Suprapubic skin (tissue), 4 donors: Measurements from ENCODE around the gene CROCC2. TPM values are rescaled to one million over a fixed set of nuclear protein-coding genes. Genes with fewer than 3 reads are reported as not detected.
A peak's percentile ranks its signal among the peaks of the same experiment; 100 is the strongest.

ENCODE experiments used
- DNase-seq, 2 donors: peaks; one replicate each; pipeline ENCODE4 v3.0.0-alpha.2; 2019; ENCODE audit warnings: low spot score in 2 of 2
- H3K27ac ChIP-seq: fragments of 200-600 bp; sonication (generic); one replicate; pipeline ENCODE4 v1.5.1; 2019
- H3K27me3 ChIP-seq: fragments of 200-600 bp; sonication (generic); one replicate; pipeline ENCODE4 v1.5.1; 2019
- H3K36me3 ChIP-seq: fragments of 200-600 bp; sonication (generic); one replicate; pipeline ENCODE4 v1.5.1; 2019
- H3K4me1 ChIP-seq: fragments of 200-600 bp; sonication (generic); one replicate; pipeline ENCODE4 v1.5.1; 2019
- H3K4me3 ChIP-seq: fragments of 200-600 bp; sonication (generic); one replicate; pipeline ENCODE4 v1.5.1; 2019; ENCODE audit warnings: mild to moderate bottlenecking
- H3K9me3 ChIP-seq: fragments of 200-600 bp; sonication (generic); one replicate; pipeline ENCODE4 v1.5.1; 2019
- CTCF ChIP-seq, 2 donors: fragments of 200-600 bp in 1 of 2; fragments of 450-650 bp in 1 of 2; sonication (generic) in 1 of 2; IDR thresholded peaks; one replicate each; pipeline ENCODE4 v1.5.1; 2016 to 2019; ENCODE audit warnings: antibody characterized with exemption in 2 of 2, mild to moderate bottlenecking in 1 of 2, moderate library complexity in 1 of 2
- EP300 ChIP-seq: sonication (generic); formaldehyde crosslinking; IDR thresholded peaks from one replicate; pipeline ENCODE4 v1.6.1; 2017; ENCODE audit warnings: antibody characterized with exemption
- POLR2A ChIP-seq, 2 donors: fragments of 450-650 bp; IDR thresholded peaks; one replicate each; pipeline ENCODE4 v1.6.1; 2017; ENCODE audit warnings: antibody characterized with exemption in 2 of 2, mild to moderate bottlenecking in 2 of 2, moderate library complexity in 2 of 2
- POLR2AphosphoS5 ChIP-seq, 3 donors: sonication (generic); formaldehyde crosslinking; IDR thresholded peaks; one replicate each; pipeline ENCODE4 v1.6.1; 2017; ENCODE audit warnings: antibody characterized with exemption in 3 of 3
- WGBS: methylation state at CpG from one replicate; pipeline ENCODE4 v1.1.5; 2018; 5-methylcytosine and 5-hydroxymethylcytosine counted together
- total RNA-seq, 4 donors: library from RNA; depleted of rRNA; stranded (reverse); fragments of >200 nt; gene quantifications; one replicate each; pipeline ENCODE4 v1.1.0, GENCODE V29; 2016

The CROCC2 gene
- total RNA-seq, 4 donors from 2014 or later = not detected

DNA sequence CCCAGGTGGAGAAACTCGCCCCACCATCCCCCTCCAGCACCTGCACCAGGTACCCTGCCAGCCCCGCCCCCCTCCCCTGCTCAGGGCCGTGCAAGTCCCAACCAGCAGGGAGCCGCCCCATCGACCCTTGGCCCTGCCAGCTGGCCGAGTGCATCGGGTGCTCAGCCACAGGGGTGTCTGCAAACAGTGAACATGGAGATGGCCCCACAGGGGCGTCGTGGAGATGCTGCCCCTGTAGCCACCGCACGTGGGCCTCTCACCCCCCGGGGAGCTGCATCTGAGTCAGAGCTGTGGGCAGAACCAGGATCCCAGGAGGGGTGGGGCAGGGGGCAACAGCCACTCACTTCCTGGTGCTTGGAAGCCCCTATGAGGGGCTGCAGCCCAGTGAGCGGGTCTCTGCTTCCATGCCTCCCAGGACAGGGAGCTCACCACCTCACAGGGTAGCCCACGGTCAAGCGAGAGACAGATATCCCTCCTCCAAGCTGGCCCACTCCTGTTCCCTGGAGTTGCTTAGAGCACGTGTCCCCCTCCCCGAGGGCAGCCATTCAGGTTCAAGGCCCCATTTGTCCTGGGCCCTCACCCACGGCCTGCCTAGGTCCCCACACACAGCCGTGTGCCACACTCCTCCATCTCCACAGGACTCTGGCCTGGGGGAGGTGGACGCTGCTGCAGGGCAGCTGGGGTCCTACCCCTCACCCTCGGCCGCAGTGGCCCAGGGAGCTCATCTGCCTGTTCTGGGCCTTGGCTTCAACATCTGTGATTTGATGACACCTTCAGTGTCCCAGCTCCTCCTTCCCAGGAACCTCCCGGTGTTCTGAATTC lies 9.1 kb upstream of the CROCC2 start:
- H3K4me3 ChIP-seq = peak overlapping the region; percentile 40
- peak overlapping the region; percentile 85 for H3K27ac ChIP-seq
- 39% methylated on average over 14 of the region's 23 CpGs for WGBS
- H3K4me1 ChIP-seq = peaks cover 67% of the 10 kb centered on the region
- no peak for TF ChIP-seq POLR2A (IDR thresholded peaks at IDR 0.05)
- no peak for TF ChIP-seq POLR2AphosphoS5 (IDR thresholded peaks at IDR 0.05)
- TF ChIP-seq CTCF (IDR thresholded peaks at IDR 0.05) = no peak
- no peak for TF ChIP-seq EP300
- H3K9me3 ChIP-seq = no peaks in the 10 kb centered on the region
- no peak for DNase-seq
- no peaks in the 10 kb centered on the region for H3K36me3 ChIP-seq
- H3K27me3 ChIP-seq = no peaks in the 10 kb centered on the region

DNA sequence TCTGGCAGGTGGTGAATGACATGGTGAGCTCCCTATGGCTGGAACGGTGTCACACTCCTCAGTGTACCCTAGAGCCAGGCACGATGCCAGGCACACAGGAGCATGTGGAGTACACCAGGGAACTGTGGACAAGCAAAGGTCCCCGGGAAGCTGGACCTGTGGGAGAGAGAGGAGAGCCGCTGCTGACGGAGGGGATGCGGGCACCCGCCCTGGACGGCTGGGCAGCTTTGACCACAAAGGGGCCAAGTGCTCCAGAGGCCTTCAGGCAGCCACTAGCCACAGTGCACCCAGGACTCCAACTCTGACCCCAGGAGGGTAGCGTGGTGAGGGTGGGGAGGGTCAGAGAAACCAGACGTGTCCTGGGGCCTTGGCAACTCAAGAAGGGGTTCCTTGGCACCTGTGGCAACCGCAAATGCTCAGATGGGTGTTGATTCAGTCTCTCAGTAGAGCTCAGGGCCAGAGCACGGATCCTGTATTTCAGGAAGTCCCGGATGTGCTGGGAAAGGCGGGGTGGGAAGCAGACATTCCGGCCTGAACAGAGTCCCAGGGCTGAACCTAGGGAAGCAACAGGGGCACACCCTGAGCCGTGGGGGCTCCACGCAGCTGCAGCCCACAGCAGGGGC lies 7.9 kb upstream of the CROCC2 start:
- peaks cover 56% of the 10 kb centered on the region for H3K4me1 ChIP-seq
- DNase-seq = no peak
- H3K9me3 ChIP-seq = no peaks in the 10 kb centered on the region
- no peaks in the 10 kb centered on the region for H3K27me3 ChIP-seq
- WGBS = 48% methylated on average over 14 of the region's 17 CpGs
- H3K36me3 ChIP-seq = no peaks in the 10 kb centered on the region
- peak overlapping the region; percentile 85 for H3K27ac ChIP-seq
- TF ChIP-seq POLR2AphosphoS5 (IDR thresholded peaks at IDR 0.05) = no peak
- no peak for TF ChIP-seq CTCF (IDR thresholded peaks at IDR 0.05)
- TF ChIP-seq EP300 = no peak
- TF ChIP-seq POLR2A (IDR thresholded peaks at IDR 0.05) = no peak
- no peak overlapping the region for H3K4me3 ChIP-seq

GRCh38 chr2:240898731-240899467 lies 7.2 kb upstream of the CROCC2 start:
- Histone ChIP-seq H3K9me3 (no peaks in the 10 kb centered on the region), H3K36me3 (no peaks in the 10 kb centered on the region), H3K27me3 (no peaks in the 10 kb centered on the region), H3K4me1 (peaks cover 49% of the 10 kb centered on the region), H3K27ac (peak overlapping the region; percentile 85), H3K4me3 (no peak overlapping the region)
- DNase-seq = no peak
- TF ChIP-seq EP300 = no peak
- TF ChIP-seq POLR2AphosphoS5 (IDR thresholded peaks at IDR 0.05) = no peak
- no peak for TF ChIP-seq POLR2A (IDR thresholded peaks at IDR 0.05)
- TF ChIP-seq CTCF (IDR thresholded peaks at IDR 0.05) = no peak
- 50% methylated on average over 16 of the region's 23 CpGs for WGBS

DNA sequence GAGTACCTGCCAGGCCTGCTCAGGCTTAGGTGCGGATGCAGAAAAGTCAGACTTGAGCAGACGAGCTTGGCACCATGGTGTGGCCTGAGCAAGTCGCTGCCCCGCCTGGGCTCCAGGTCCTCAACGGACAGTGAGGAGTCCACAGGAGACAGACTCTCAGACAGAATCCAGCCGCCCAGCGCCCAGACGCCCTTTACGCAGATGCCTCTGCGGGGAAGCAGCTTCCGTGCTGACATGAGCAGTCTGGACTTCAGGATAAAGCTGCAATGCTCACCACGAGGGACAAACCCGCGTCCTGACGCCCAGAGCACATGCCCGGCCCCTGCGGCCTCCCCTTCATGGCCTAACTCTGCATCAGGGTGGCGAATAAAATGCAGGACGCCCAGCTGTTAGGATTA lies 6.7 kb upstream of the CROCC2 start:
- H3K4me1 ChIP-seq = peaks cover 44% of the 10 kb centered on the region
- TF ChIP-seq EP300 (no peak), CTCF (IDR thresholded peaks at IDR 0.05) (no peak), POLR2A (IDR thresholded peaks at IDR 0.05) (no peak), POLR2AphosphoS5 (IDR thresholded peaks at IDR 0.05) (no peak)
- H3K4me3 ChIP-seq = no peak overlapping the region
- WGBS = 83% methylated on average over 7 of the region's 19 CpGs
- H3K9me3 ChIP-seq = no peaks in the 10 kb centered on the region
- DNase-seq = no peak
- H3K27me3 ChIP-seq = no peaks in the 10 kb centered on the region
- H3K27ac ChIP-seq = no peak overlapping the region
- no peaks in the 10 kb centered on the region for H3K36me3 ChIP-seq
